ENCODE results near the gene TERB1. TPM values are rescaled to one million over a fixed set of nuclear protein-coding genes. Genes with fewer than 3 reads are reported as not detected.

TERB1 gene
- total RNA-seq, 1 donor from 2014 or later = 0.26 TPM

GRCh38 chr16:66751992-66752322 is 49.4 kb downstream of the TERB1 start:
- FAIRE-seq (no peak), DNase-seq (ENCODE audit: low read depth) (no peak)
- H3K27me3 ChIP-seq (ENCODE audit: control insufficient read depth, insufficient read depth, low read length) = no peaks in the 10 kb centered on the region
- peaks cover 7% of the 10 kb centered on the region for H3K36me3 ChIP-seq (ENCODE audit: control insufficient read depth, insufficient read depth, low read length)
- peak overlapping the region; percentile 98 for H3K4me3 ChIP-seq (ENCODE audit: low read depth, low read length)
- no peak for TF ChIP-seq CTCF (IDR thresholded peaks at IDR 0.05; ENCODE audit: insufficient read depth, low read length, severe bottlenecking)

GRCh38 chr16:66751303-66751991 is 49.9 kb downstream of the TERB1 start, which contains the start of gene DYNC1LI2:
DYNC1LI2 (minus strand) TSS chr16:66751609; CDS start chr16:66751591, 18 bp downstream.
- DNase-seq (ENCODE audit: low read depth) (peak; percentile 33), FAIRE-seq (no peak)
- TF ChIP-seq CTCF (IDR thresholded peaks at IDR 0.05; ENCODE audit: insufficient read depth, low read length, severe bottlenecking) = peak; percentile 70
- Histone ChIP-seq H3K27me3 (ENCODE audit: control insufficient read depth, insufficient read depth, low read length) (no peaks in the 10 kb centered on the region), H3K4me3 (ENCODE audit: low read depth, low read length) (peak within 1 kb of the TSS; percentile 98), H3K36me3 (ENCODE audit: control insufficient read depth, insufficient read depth, low read length) (peaks cover 7% of the 10 kb centered on the region)

- H3K36me3 ChIP-seq (ENCODE audit: control insufficient read depth, insufficient read depth, low read length) = peaks cover 8% of the 10 kb centered on the region
- FAIRE-seq (no peak), DNase-seq (ENCODE audit: low read depth) (no peak)
- no peaks in the 10 kb centered on the region for H3K27me3 ChIP-seq (ENCODE audit: control insufficient read depth, insufficient read depth, low read length)
- TF ChIP-seq CTCF (IDR thresholded peaks at IDR 0.05; ENCODE audit: insufficient read depth, low read length, severe bottlenecking) = no peak
- H3K4me3 ChIP-seq (ENCODE audit: low read depth, low read length) = peak overlapping the region; percentile 98
These were observed 50.4 kb downstream of the TERB1 start for GRCh38 chr16:66751053-66751302.

GRCh38 chr16:66750279-66751052 is 50.9 kb downstream of the TERB1 start:
- DNase-seq (ENCODE audit: low read depth) (peak; percentile 8), FAIRE-seq (no peak)
- H3K27me3 ChIP-seq (ENCODE audit: control insufficient read depth, insufficient read depth, low read length) = no peaks in the 10 kb centered on the region
- no peak for TF ChIP-seq CTCF (IDR thresholded peaks at IDR 0.05; ENCODE audit: insufficient read depth, low read length, severe bottlenecking)
- H3K4me3 ChIP-seq (ENCODE audit: low read depth, low read length) = peak overlapping the region; percentile 98
- H3K36me3 ChIP-seq (ENCODE audit: control insufficient read depth, insufficient read depth, low read length) = peaks cover 8% of the 10 kb centered on the region

- peaks cover 12% of the 10 kb centered on the region for H3K36me3 ChIP-seq (ENCODE audit: control insufficient read depth, insufficient read depth, low read length)
- no peak for FAIRE-seq
- TF ChIP-seq CTCF (IDR thresholded peaks at IDR 0.05; ENCODE audit: insufficient read depth, low read length, severe bottlenecking) = no peak
- no peaks in the 10 kb centered on the region for H3K27me3 ChIP-seq (ENCODE audit: control insufficient read depth, insufficient read depth, low read length)
- no peak overlapping the region for H3K4me3 ChIP-seq (ENCODE audit: low read depth, low read length)
- DNase-seq (ENCODE audit: low read depth) = no peak
These were observed 54.7 kb downstream of the TERB1 start for GRCh38 chr16:66746682-66747081.
